Limb (tissue), 2 donors: ENCODE measurements around the gene CFAP61.

Experiments
- DNase-seq, 2 donors: peaks; one replicate each; pipeline ENCODE4 v3.0.0-alpha.2; 2016; ENCODE audit errors: extremely low spot score in 2 of 2

The CFAP61 gene

GRCh38 chr20:20031790-20032189 lies 20.5 kb upstream of the CFAP61 start:
- no peak for DNase-seq

- DNase-seq: no peak
Observed at GRCh38 chr20:20034486-20034885, 17.8 kb upstream of the CFAP61 start.

- no peak for DNase-seq
Observed at GRCh38 chr20:20036756-20037155, 15.6 kb upstream of the CFAP61 start.

GRCh38 chr20:20037960-20038359 lies 14.4 kb upstream of the CFAP61 start:
- DNase-seq: no peak

- no peak for DNase-seq
Observed at GRCh38 chr20:20038586-20038985, 13.7 kb upstream of the CFAP61 start.

GRCh38 chr20:20039752-20040387 lies 12.5 kb upstream of the CFAP61 start:
- no peak for DNase-seq

GRCh38 chr20:20051767-20052073 lies 612 bp upstream of the CFAP61 start:
- DNase-seq: no peak

- DNase-seq: no peak
Observed at GRCh38 chr20:20060234-20060998, 8.1 kb downstream of the CFAP61 start.

GRCh38 chr20:20063941-20064702 lies 11.8 kb downstream of the CFAP61 start:
- DNase-seq: no peak

- no peak for DNase-seq
Observed at GRCh38 chr20:20065361-20065760, 13.0 kb downstream of the CFAP61 start.

- DNase-seq: no peak
Observed at GRCh38 chr20:20070871-20071726, 18.8 kb downstream of the CFAP61 start.

GRCh38 chr20:20073801-20074371 lies 21.6 kb downstream of the CFAP61 start:
- DNase-seq: no peak

- DNase-seq: no peak
Observed at GRCh38 chr20:20075032-20075431, 22.7 kb downstream of the CFAP61 start.

GRCh38 chr20:20076297-20077065 lies 24.1 kb downstream of the CFAP61 start:
- DNase-seq: peak in 1 of 2 donors; percentile 50

- DNase-seq: no peak
Observed at GRCh38 chr20:20078041-20078440, 25.7 kb downstream of the CFAP61 start.

GRCh38 chr20:20079102-20079784 lies 26.9 kb downstream of the CFAP61 start:
- no peak for DNase-seq

- peak in 1 of 2 donors; percentile 80 for DNase-seq
Observed at GRCh38 chr20:20083807-20084206, 31.5 kb downstream of the CFAP61 start.

GRCh38 chr20:20084296-20084752 lies 32.0 kb downstream of the CFAP61 start:
- DNase-seq: no peak

- DNase-seq: peak in 1 of 2 donors; percentile 33
Observed at GRCh38 chr20:20085071-20085470, 32.7 kb downstream of the CFAP61 start.

GRCh38 chr20:20085812-20086211 lies 33.5 kb downstream of the CFAP61 start:
- no peak for DNase-seq
